Cerebellar cortex (tissue), 1 donor: ENCODE data around the gene OR4D5.

Experiments
- DNase-seq: peaks from one replicate; pipeline ENCODE4 v3.0.0-alpha.2; 2015; ENCODE audit warnings: low spot score

The OR4D5 gene

GRCh38 chr11:123939317-123939716 is at the start of gene OR4D5:
Gene OR4D5 (plus strand): TSS chr11:123939617. CDS start chr11:123939617, 0 bp downstream.
- DNase-seq = no peak

GRCh38 chr11:123892031-123892430 is 47.4 kb upstream of the OR4D5 start:
- no peak for DNase-seq

- DNase-seq = no peak
These were observed 39.6 kb upstream of the OR4D5 start for GRCh38 chr11:123899792-123900191.

GRCh38 chr11:123901867-123902266 is 37.5 kb upstream of the OR4D5 start, which contains the start of gene OR8D4:
Gene OR8D4 (plus strand): TSS chr11:123902167. CDS start chr11:123906432, 4,265 bp downstream.
- DNase-seq = no peak

- DNase-seq = no peak
These were observed 35.5 kb upstream of the OR4D5 start for GRCh38 chr11:123903932-123904331.

- DNase-seq = peak; percentile 72
These were observed 34.5 kb upstream of the OR4D5 start for GRCh38 chr11:123904932-123905331.

GRCh38 chr11:123905826-123906225 is 33.6 kb upstream of the OR4D5 start:
- no peak for DNase-seq

- DNase-seq = no peak
These were observed 18.5 kb upstream of the OR4D5 start for GRCh38 chr11:123920943-123921342.

GRCh38 chr11:123924027-123924426 is 15.4 kb upstream of the OR4D5 start:
- no peak for DNase-seq

GRCh38 chr11:123942413-123942812 is 3.0 kb downstream of the OR4D5 start:
- DNase-seq = no peak

GRCh38 chr11:123943738-123944137 is 4.3 kb downstream of the OR4D5 start, which contains the start of gene OR6T1:
Gene OR6T1 (minus strand): TSS chr11:123943838. CDS start chr11:123943838, 0 bp downstream.
- DNase-seq = no peak

- no peak for DNase-seq
These were observed 5.7 kb downstream of the OR4D5 start for GRCh38 chr11:123945132-123945531.

GRCh38 chr11:123956752-123957151 is 17.3 kb downstream of the OR4D5 start:
- DNase-seq = no peak

GRCh38 chr11:123973816-123974215 is 34.4 kb downstream of the OR4D5 start:
- no peak for DNase-seq

GRCh38 chr11:123976770-123977560 is 37.5 kb downstream of the OR4D5 start:
- no peak for DNase-seq

GRCh38 chr11:123977731-123978347 is 38.4 kb downstream of the OR4D5 start, which contains the start of gene OR10S1:
Gene OR10S1 (minus strand): TSS chr11:123977781. CDS start chr11:123977664, 117 bp downstream.
- DNase-seq = no peak

GRCh38 chr11:123979311-123979710 is 39.9 kb downstream of the OR4D5 start:
- no peak for DNase-seq
